Measurements from ENCODE around the gene APOA1. TPM values are rescaled to one million over a fixed set of nuclear protein-coding genes. Genes with fewer than 3 reads are reported as not detected.

The APOA1 gene
- polyA plus RNA-seq, 1 experiment = not detected

GRCh38 chr11:116856423-116856822 is 19.0 kb upstream of the APOA1 start:
- no peaks in the 10 kb centered on the region for H3K27me3 ChIP-seq (ENCODE audit: control insufficient read depth, insufficient read depth, low read length)
- H3K4me3 ChIP-seq (ENCODE audit: low read depth, low read length) = no peak overlapping the region
- ChIA-PET POLR2A (interaction anchor here (0.6 to 0.7 kb wide), 2 partner anchors 340 to 370 kb away, joined by 3 to 5 read pairs; no protein-coding TSS in a partner anchor), CTCF (interaction anchor here (1.6 to 2.3 kb wide), 2 partner anchors 65 to 250 kb away, joined by 6 read pairs; partner anchors contain the start of gene APOA5)
- H3K27ac ChIP-seq (ENCODE audit: low read depth, low read length) = no peak overlapping the region
- no peaks in the 10 kb centered on the region for H3K9me3 ChIP-seq (ENCODE audit: control insufficient read depth, insufficient read depth, low read length)
- no peak for DNase-seq (ENCODE audit: low read depth, low spot score)
- no peak for TF ChIP-seq CTCF (IDR thresholded peaks at IDR 0.05; ENCODE audit: low read depth, low read length)

DNA sequence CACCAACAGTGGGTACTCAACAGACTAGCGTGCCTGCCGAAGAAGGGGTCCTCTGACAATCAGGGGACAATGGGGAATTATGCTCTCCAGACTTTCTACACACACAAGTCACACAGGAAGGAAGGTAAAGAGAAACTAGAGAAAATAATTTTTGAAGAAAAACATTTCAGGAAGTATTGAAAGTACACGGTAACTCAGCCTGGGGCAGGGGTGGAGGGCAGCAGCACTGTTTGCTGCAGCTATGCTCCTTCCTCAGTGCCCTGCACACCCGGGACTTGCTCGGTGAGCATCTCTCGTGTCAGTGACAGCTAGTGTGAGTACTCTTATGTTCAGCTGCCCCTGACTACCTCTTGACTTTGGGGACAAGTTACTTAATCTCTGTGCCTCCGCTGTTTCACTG is 18.0 kb upstream of the APOA1 start:
- Histone ChIP-seq H3K9me3 (ENCODE audit: control insufficient read depth, insufficient read depth, low read length) (no peaks in the 10 kb centered on the region), H3K27ac (ENCODE audit: low read depth, low read length) (no peak overlapping the region), H3K4me3 (ENCODE audit: low read depth, low read length) (no peak overlapping the region), H3K27me3 (ENCODE audit: control insufficient read depth, insufficient read depth, low read length) (no peaks in the 10 kb centered on the region)
- no peak for DNase-seq (ENCODE audit: low read depth, low spot score)
- ChIA-PET POLR2A (interaction anchor here (0.6 kb wide), 1 partner anchor 243 kb away, joined by 3 read pairs; no protein-coding TSS in a partner anchor), CTCF (interaction anchor here (0.5 to 3.5 kb wide), 3 partner anchors 65 to 1584 kb away, joined by 4 to 16 read pairs (median 7); partner anchors contain the start of gene APOA5)
- TF ChIP-seq CTCF (IDR thresholded peaks at IDR 0.05; ENCODE audit: low read depth, low read length) = no peak

DNA sequence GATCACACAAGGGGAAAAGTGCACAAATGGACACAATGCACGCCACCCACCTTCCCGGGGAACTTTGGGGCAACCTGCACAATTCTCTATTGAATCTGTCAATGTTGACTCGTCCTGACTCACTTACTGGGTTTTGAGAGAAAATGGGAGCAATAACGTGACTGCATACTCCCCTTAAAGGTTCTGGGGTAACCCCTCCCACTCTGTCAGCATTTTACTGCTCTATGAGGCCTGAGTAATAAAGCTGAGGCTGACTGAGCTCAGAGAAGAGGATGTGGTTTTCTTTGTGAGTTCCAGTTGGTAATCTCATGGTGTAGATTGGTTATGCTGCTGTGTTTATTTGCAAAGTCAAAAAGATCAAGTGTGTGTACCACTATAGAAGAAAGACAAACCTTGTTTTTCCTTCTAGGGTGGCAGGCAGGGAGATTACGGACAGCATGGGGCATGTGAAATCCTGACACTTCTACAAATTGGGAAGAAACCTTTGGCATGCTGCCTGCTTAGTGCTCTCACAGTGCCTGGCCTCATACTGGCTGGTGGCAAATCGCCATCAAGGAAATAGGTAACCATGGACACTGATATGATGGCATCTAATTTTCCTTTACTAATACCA is 16.1 kb upstream of the APOA1 start:
- peak; percentile 74 for DNase-seq (ENCODE audit: low read depth, low spot score)
- no peaks in the 10 kb centered on the region for H3K9me3 ChIP-seq (ENCODE audit: control insufficient read depth, insufficient read depth, low read length)
- ChIA-PET POLR2A (interaction anchor here (0.6 to 1.3 kb wide), 6 partner anchors 8 to 290 kb away, joined by 3 to 7 read pairs (median 4); partner anchors contain the start of gene APOA4), CTCF (interaction anchor here (1.0 to 3.5 kb wide), 7 partner anchors 13 to 252 kb away, joined by 3 to 22 read pairs (median 4); partner anchors contain the start of gene APOA5)
- H3K27ac ChIP-seq (ENCODE audit: low read depth, low read length) = peak overlapping the region; percentile 69
- TF ChIP-seq CTCF (IDR thresholded peaks at IDR 0.05; ENCODE audit: low read depth, low read length) = no peak
- no peaks in the 10 kb centered on the region for H3K27me3 ChIP-seq (ENCODE audit: control insufficient read depth, insufficient read depth, low read length)
- no peak overlapping the region for H3K4me3 ChIP-seq (ENCODE audit: low read depth, low read length)

DNA sequence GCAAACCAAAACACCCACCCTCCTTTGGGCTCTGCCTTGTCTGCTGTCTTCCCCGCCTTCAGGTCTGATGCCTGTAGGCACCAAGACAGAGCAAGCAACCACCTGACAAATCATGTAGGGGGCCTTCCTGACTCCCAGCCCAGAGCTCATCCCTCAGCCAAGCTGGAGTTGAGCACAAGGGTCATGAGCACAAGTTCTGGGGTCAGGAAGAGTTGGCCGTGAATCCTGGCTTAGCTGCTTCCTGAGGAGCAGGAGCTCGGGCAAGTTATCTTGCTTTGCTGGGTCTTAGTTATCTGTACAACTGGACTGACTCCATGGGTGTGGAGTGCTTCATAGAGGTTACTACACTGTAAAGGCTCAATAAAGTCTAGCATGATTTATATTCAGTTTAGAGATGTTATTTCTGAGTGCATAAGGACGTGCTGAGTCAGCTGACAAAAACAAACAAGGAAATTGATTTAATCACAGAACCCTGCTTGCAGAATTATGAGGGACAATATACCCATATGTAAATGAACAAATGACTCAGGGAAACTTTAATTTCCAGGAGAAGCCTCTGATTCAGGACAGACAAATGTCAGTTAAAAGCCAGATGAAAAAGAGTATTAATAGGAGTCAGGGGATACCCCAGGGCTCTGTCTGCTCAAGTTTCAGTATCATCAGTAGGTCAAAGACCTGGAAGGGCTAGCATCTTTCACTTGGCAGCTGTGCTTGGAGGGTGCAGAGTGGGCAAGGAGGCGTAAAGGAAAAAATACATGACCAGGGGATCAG is 15.0 kb upstream of the APOA1 start:
- Histone ChIP-seq H3K9me3 (ENCODE audit: control insufficient read depth, insufficient read depth, low read length) (no peaks in the 10 kb centered on the region), H3K4me3 (ENCODE audit: low read depth, low read length) (no peak overlapping the region), H3K27ac (ENCODE audit: low read depth, low read length) (peak overlapping the region; percentile 39), H3K27me3 (ENCODE audit: control insufficient read depth, insufficient read depth, low read length) (no peaks in the 10 kb centered on the region)
- DNase-seq (ENCODE audit: low read depth, low spot score) = no peak
- POLR2A ChIA-PET = interaction anchor here (1.0 to 1.3 kb wide), 3 partner anchors 9 to 30 kb away, joined by 3 to 5 read pairs (median 4); partner anchors contain the start of gene APOA4
- CTCF ChIA-PET = interaction anchor here (1.0 to 3.5 kb wide), 5 partner anchors 12 to 254 kb away, joined by 3 to 22 read pairs (median 8); partner anchors contain the start of gene APOA5
- no peak for TF ChIP-seq CTCF (IDR thresholded peaks at IDR 0.05; ENCODE audit: low read depth, low read length)
